HCT116 (cell line): ENCODE measurements around the gene MVB12A.

Source experiments
- CTCF ChIP-seq, 3 experiments: fragments of 200-600 bp in 1 of 3; sonication (generic) in 1 of 3; IDR thresholded peaks in 2 of 3; conservative IDR thresholded peaks in 1 of 3; 2 replicates each; pipeline ENCODE4 v1.5.1; 2012 to 2017; ENCODE audit warnings: low read depth in 2 of 3, low read length in 2 of 3, antibody characterized with exemption in 1 of 3, borderline replicate concordance in 1 of 3, control low read depth in 1 of 3, mild to moderate bottlenecking in 1 of 3, mixed read lengths in 1 of 3, mixed run types in 1 of 3, moderate library complexity in 1 of 3; ENCODE audit not compliant: insufficient read depth in 1 of 3
- FOSL1 ChIP-seq: IDR thresholded peaks from 2 replicates; pipeline ENCODE4 v1.6.1; 2012; ENCODE audit warnings: low read depth
- POLR2AphosphoS5 ChIP-seq: IDR thresholded peaks from 2 replicates; pipeline ENCODE4 v1.6.1; 2011; ENCODE audit warnings: mild to moderate bottlenecking, low read depth, low read length, moderate library complexity

- TF ChIP-seq POLR2AphosphoS5 (no peak), CTCF (IDR thresholded peaks at IDR 0.05 in 2 of 3, conservative IDR thresholded peaks at IDR 0.05 in 1 of 3; ENCODE audit: borderline replicate concordance in 1 of 3, insufficient read depth in 1 of 3, low read depth in 2 of 3, low read length in 2 of 3) (no peak), FOSL1 (no peak)
These were observed 15.8 kb upstream of the MVB12A start for GRCh38 chr19:17404015-17404414.
